Right lobe of liver (tissue), 6 donors: ENCODE data around the gene ZDHHC12. TPM values are rescaled to one million over a fixed set of nuclear protein-coding genes. Genes with fewer than 3 reads are reported as not detected.

Experiments used
- ATAC-seq, 4 donors: fragments of 200-7000 bp; cut with Tn5 transposase; one replicate each; pipeline ENCODE4 v1.9.1; 2020; ENCODE audit warnings: mild to moderate bottlenecking in 4 of 4, moderate library complexity in 4 of 4
- DNase-seq, 3 donors: peaks; one replicate each; pipeline ENCODE4 v3.0.0-alpha.2; 2020
- H3K27ac ChIP-seq, 3 donors: fragments of 200-600 bp; one replicate each; pipeline ENCODE4 v1.8.0; 2022
- H3K27me3 ChIP-seq, 2 donors: fragments of 200-600 bp; one replicate each; pipeline ENCODE4 v1.8.0; 2022
- H3K36me3 ChIP-seq, 4 donors: fragments of 200-600 bp; sonication (generic) in 1 of 4; one replicate each; pipeline versions ENCODE4 v1.5.1 to v1.8.0; 2017 to 2022; ENCODE audit warnings: control low read depth in 1 of 4
- H3K4me1 ChIP-seq, 4 donors: fragments of 200-600 bp; sonication (generic) in 1 of 4; one replicate each; pipeline versions ENCODE4 v1.5.1 to v1.8.0; 2017 to 2022; ENCODE audit warnings: control low read depth in 1 of 4
- H3K4me3 ChIP-seq, 3 donors: fragments of 200-600 bp; one replicate each; pipeline ENCODE4 v1.8.0; 2022
- H3K9me3 ChIP-seq, 4 donors: fragments of 200-600 bp; sonication (generic) in 1 of 4; one replicate each; pipeline versions ENCODE4 v1.5.1 to v1.8.0; 2017 to 2022; ENCODE audit warnings: control low read depth in 1 of 4
- CTCF ChIP-seq, 4 donors: fragments of 200-600 bp in 3 of 4; fragments of 450-650 bp in 1 of 4; IDR thresholded peaks; one replicate each; pipeline versions ENCODE4 v1.5.1 to v1.8.0; 2016 to 2022; ENCODE audit warnings: antibody characterized with exemption in 4 of 4, mild to moderate bottlenecking in 2 of 4
- POLR2A ChIP-seq: fragments of 450-650 bp; IDR thresholded peaks from one replicate; pipeline ENCODE4 v1.6.1; 2017; ENCODE audit warnings: antibody characterized with exemption, mild to moderate bottlenecking
- WGBS: methylation state at CpG from one replicate; pipeline ENCODE4 v1.1.6; 2018; ENCODE audit warnings: low coverage, low lambda C conversion rate; ENCODE audit not compliant: insufficient coverage; ENCODE audit errors: missing lambda C conversion rate; 5-methylcytosine and 5-hydroxymethylcytosine counted together
- intact Hi-C, 2 donors: fragments of 100-400 bp; cut with DNase I; formaldehyde crosslinking; loops; one replicate each; pipeline versions ENCODE4 v1.11.2 to v1.14.1; 2022
- total RNA-seq, 6 experiments: library from RNA; depleted of rRNA in 2 of 6; stranded (reverse); fragments of >200 nt in 2 of 6; fragmentation: NEBNext Ultra II Directional in 3 of 6; extraction: Animal tissue kit (Norgen Biotek cat#: 25700) in 3 of 6; gene quantifications; one replicate each; pipeline versions ENCODE4 v1.1.0 to v1.2.4, GENCODE V29; 2016 to 2023
- donor health status: DM: no; HTN: yes; CAD: no.
- donor health status: DM: no; HTN: no; CAD: no.
- donor health status: DM: no; HTN: no; CAD: no.
- donor health status: DM: no; HTN: yes; CAD: no.
- donor health status: DM: no; HTN: yes; CAD: no.

ZDHHC12 gene
- total RNA-seq, 6 experiments from 2014 or later, result 14.1 to 46.1 (median 22.7) TPM

GRCh38 chr9:128770286-128771030 is 46.5 kb upstream of the ZDHHC12 start:
- no peaks in the 10 kb centered on the region for H3K9me3 ChIP-seq
- peaks cover 0 to 22% (median 10%) of the 10 kb centered on the region in 4 donors for H3K4me1 ChIP-seq
- no peaks in the 10 kb centered on the region for H3K27me3 ChIP-seq
- no peak for TF ChIP-seq POLR2A
- no peak for TF ChIP-seq CTCF (IDR thresholded peaks at IDR 0.05)
- no peaks in the 10 kb centered on the region for H3K36me3 ChIP-seq
- intact Hi-C loops, result no loop called here
- H3K27ac ChIP-seq, result peak overlapping the region; percentile 88 to 92 (median 92)
- DNase-seq (no peak), ATAC-seq (no peak)
- WGBS, result 31% methylated on average over 10 of the region's 11 CpGs
- peak overlapping the region; percentile 85 to 93 (median 91) for H3K4me3 ChIP-seq

GRCh38 chr9:128768606-128769005 is 44.7 kb upstream of the ZDHHC12 start:
- no peak for ATAC-seq
- intact Hi-C loops, result no loop called here
- Histone ChIP-seq H3K27ac (no peak overlapping the region), H3K4me3 (no peak overlapping the region), H3K9me3 (no peaks in the 10 kb centered on the region), H3K4me1 (peaks cover 0 to 40% (median 19%) of the 10 kb centered on the region in 4 donors), H3K27me3 (no peaks in the 10 kb centered on the region), H3K36me3 (no peaks in the 10 kb centered on the region)
- 77% methylated on average over 3 of the region's 6 CpGs for WGBS
- TF ChIP-seq POLR2A, result no peak
- DNase-seq, result no peak

GRCh38 chr9:128765499-128765898 is 41.6 kb upstream of the ZDHHC12 start:
- no peak for TF ChIP-seq POLR2A
- TF ChIP-seq CTCF (IDR thresholded peaks at IDR 0.05), result no peak
- H3K36me3 ChIP-seq, result no peaks in the 10 kb centered on the region
- intact Hi-C loops, result no loop called here
- H3K4me1 ChIP-seq, result peaks cover 0 to 64% (median 31%) of the 10 kb centered on the region in 4 donors
- H3K4me3 ChIP-seq, result peak overlapping the region in 2 of 3 donors; percentile 14 to 22
- DNase-seq (peak in 1 of 3 donors; percentile 72), ATAC-seq (peak; percentile 69 to 83 (median 75))
- H3K27me3 ChIP-seq, result no peaks in the 10 kb centered on the region
- no peaks in the 10 kb centered on the region for H3K9me3 ChIP-seq
- 35% methylated on average over 3 of the region's 3 CpGs for WGBS
- peak overlapping the region in 2 of 3 donors; percentile 54 to 69 for H3K27ac ChIP-seq

- Histone ChIP-seq H3K4me3 (no peak overlapping the region), H3K27me3 (no peaks in the 10 kb centered on the region), H3K9me3 (no peaks in the 10 kb centered on the region), H3K4me1 (peaks cover 0 to 60% (median 28%) of the 10 kb centered on the region in 4 donors), H3K36me3 (no peaks in the 10 kb centered on the region), H3K27ac (peak overlapping the region in 2 of 3 donors; percentile 90 to 97)
- intact Hi-C loops, result no loop called here
- ATAC-seq (no peak), DNase-seq (no peak)
- WGBS, result 100% methylated on average over 1 of the region's 6 CpGs
- TF ChIP-seq CTCF (IDR thresholded peaks at IDR 0.05) (no peak), POLR2A (no peak)
Measured at GRCh38 chr9:128764361-128764760, 40.4 kb upstream of the ZDHHC12 start.
